GM13976 (cell line): ENCODE results near the gene SLC35F1.

Source experiments
- DNase-seq: peaks from one replicate; pipeline ENCODE4 v3.0.0; 2012; ENCODE audit warnings: low spot score
- in situ Hi-C: fragments of 300-500 bp; cut with MboI; formaldehyde crosslinking; loops from one replicate; pipeline ENCODE4 v1.12.0; 2022; ENCODE audit warnings: low sequenced_read_pairs, mixed read lengths, inconsistent platforms; ENCODE audit not compliant: unreplicated experiment
- TF ChIP-seq, protein P1 (sequence below): IDR thresholded peaks from 2 replicates; pipeline ENCODE4 v1.5.1; 2012; ENCODE audit warnings: borderline replicate concordance, mild to moderate bottlenecking; ENCODE audit not compliant: insufficient read depth; ENCODE audit errors: extremely low read depth, missing control alignments, control extremely low read depth

The SLC35F1 gene

DNA sequence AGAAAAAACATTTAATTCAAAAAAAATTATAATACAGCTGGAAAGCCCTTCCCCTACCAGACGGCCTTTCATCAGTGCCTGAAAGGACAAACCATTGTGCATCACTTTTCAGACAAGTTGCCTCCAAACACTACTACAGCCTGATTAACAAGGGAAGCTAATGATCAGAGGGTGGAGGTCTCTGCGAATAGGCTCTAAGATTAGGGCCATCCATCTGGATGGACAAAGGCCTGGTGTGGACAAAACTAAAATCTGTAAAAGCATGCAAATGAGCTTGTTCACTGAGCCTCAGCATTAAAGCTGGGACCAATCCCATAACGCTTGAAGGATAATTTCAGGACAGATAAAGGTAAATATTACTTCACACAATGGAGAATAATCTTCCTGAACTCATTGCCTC, 412.4 kb downstream of the SLC35F1 start:
- TF ChIP-seq, protein P1, sequence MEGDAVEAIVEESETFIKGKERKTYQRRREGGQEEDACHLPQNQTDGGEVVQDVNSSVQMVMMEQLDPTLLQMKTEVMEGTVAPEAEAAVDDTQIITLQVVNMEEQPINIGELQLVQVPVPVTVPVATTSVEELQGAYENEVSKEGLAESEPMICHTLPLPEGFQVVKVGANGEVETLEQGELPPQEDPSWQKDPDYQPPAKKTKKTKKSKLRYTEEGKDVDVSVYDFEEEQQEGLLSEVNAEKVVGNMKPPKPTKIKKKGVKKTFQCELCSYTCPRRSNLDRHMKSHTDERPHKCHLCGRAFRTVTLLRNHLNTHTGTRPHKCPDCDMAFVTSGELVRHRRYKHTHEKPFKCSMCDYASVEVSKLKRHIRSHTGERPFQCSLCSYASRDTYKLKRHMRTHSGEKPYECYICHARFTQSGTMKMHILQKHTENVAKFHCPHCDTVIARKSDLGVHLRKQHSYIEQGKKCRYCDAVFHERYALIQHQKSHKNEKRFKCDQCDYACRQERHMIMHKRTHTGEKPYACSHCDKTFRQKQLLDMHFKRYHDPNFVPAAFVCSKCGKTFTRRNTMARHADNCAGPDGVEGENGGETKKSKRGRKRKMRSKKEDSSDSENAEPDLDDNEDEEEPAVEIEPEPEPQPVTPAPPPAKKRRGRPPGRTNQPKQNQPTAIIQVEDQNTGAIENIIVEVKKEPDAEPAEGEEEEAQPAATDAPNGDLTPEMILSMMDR: no peak
- no peak for DNase-seq
- in situ Hi-C loops: no loop called here

DNA sequence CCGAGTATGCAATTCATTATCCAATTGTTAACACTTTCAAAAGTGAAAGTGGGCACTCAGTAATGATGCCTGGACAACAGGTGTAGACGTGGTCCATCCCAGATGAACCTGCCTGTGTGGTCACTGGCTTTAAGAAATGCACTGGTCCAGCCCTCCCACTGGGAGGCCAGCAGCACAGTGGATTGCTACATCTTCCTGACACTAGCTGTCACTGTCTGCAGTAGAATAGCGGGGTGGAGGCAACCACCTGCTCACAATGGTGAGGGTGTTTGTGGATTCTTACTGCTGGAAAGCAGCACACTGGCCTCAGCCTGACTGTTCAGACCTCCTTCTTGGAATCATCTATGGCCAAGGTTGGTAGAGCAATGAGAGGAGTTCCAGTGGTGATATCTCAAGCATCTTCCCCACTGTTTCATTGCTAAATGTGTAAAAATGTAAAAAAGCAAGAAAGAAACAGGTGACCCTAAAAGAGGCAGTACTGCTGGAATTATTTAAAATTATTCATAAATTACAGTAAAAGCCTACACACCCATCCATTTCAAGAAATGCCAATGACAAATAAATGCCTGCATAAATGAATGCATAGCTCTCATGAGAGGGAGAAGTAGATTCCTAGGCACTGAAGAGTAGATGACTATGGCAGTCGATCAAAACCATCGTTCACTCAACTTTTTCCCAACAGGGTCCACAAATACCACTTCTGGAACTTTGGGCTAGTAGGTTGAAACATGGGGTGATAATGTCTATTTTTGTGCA, 413.0 kb downstream of the SLC35F1 start:
- TF ChIP-seq, protein P1: no peak
- no peak for DNase-seq
- in situ Hi-C loops: no loop called here

DNA sequence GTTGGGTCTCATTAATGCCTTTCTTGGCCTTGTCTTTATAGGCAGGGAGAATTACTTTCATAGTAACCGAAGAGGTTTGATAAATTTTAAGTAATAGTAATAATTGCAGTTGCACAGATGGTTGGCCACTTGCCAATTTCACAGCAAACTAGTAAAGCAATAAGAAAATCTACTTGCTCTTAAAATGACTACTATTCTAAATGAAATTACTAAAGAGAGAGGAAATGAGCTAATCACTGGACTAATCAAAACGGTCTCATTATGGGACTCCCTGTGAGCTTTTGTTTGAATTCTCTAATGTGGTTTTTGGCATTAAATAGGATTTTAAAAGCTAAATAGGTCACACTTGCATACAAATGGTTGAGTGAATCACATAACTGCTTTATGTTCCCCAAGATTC, 413.6 kb downstream of the SLC35F1 start:
- no peak for DNase-seq
- TF ChIP-seq, protein P1: no peak
- in situ Hi-C loops: no loop called here

DNA sequence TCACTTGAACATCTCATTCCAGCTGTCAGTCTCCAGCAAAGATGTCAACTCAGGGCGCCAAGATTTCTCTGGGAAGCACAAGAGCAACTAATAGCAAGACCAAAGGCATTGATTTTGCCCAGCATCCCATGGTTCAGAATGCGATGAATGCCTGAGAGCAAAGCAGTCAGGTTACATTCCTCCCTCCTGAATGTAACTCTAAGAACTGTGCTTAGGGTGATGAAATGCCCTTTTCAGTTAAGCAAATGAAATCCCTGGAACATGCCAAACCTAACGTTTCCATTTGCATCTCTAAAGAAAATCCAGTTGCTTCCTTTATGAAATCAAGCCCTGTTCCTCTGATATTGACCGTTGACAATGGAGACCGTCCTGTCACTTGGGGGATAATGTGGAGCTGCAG, 417.1 kb downstream of the SLC35F1 start:
- TF ChIP-seq, protein P1: no peak
- in situ Hi-C loops: no loop called here
- no peak for DNase-seq

DNA sequence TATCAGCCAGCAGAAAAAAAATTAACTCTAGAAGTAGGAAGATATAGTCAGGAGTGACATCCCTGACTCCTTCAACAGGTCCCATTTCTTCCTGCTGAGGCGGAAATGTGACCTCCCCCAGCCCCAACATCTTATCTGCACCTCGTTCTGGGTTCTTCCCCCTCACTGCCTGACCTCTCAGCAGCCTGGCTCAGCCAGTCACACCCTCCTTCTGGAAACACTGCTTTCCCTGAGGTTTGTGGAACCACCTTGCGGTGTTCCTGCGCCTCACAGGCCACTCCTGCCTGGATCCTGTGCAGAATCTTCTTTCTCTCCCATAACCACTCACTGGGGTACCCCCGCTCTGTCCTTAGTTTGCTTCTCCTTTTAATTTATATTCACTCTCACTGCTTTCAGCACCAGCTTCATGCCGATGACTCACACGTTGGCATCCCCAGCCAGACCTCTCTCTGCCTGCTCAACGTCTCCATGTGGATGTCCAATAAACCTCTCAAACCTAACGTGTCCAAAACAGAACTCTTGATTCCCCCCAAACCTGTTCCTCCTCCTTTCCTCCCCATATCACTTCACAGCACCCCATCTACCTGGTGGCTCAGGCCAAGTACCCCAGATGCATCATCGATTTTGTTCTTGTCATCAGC, 418.3 kb downstream of the SLC35F1 start:
- in situ Hi-C loops: no loop called here
- DNase-seq: no peak
- TF ChIP-seq, protein P1: no peak

DNA sequence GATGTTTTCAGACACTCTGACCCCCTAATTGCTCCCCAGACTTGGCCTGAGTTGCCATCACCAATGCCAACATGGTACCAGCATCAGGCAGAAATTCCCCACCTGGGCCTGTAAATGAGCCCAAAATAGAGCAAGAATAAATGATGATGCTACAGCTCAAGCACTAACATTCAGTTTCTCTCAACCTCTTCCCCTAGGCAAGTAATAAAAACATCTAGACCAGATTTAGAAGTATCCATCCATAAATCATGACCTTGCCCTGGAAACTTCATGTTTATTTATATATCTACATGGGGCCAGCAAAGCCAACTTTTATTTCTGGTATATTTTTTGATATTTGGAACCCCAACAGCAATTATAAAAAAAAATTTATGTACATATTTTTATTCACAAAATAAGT, 419.6 kb downstream of the SLC35F1 start:
- DNase-seq: no peak
- TF ChIP-seq, protein P1: no peak
- in situ Hi-C loops: no loop called here
